ENCODE measurements around the gene PLCD3.

DNA sequence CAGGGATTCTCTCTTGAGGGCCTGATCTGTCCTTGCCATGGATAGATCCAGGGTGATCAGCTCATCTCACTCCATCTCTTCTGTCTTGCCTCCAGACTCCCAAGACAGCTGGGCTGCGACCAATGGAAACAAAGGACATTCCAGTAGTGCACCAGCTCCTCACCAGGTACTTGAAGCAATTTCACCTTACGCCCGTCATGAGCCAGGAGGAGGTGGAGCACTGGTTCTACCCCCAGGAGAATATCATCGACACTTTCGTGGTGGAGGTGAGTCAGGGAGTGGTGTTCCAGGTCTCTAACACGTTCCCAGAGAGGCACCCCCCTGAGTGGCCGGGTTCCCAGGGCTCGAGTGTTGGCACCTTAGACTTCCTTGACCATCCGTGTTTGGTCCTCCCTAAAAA lies 29.5 kb downstream of the PLCD3 start:
- TF ChIP-seq, protein P1, sequence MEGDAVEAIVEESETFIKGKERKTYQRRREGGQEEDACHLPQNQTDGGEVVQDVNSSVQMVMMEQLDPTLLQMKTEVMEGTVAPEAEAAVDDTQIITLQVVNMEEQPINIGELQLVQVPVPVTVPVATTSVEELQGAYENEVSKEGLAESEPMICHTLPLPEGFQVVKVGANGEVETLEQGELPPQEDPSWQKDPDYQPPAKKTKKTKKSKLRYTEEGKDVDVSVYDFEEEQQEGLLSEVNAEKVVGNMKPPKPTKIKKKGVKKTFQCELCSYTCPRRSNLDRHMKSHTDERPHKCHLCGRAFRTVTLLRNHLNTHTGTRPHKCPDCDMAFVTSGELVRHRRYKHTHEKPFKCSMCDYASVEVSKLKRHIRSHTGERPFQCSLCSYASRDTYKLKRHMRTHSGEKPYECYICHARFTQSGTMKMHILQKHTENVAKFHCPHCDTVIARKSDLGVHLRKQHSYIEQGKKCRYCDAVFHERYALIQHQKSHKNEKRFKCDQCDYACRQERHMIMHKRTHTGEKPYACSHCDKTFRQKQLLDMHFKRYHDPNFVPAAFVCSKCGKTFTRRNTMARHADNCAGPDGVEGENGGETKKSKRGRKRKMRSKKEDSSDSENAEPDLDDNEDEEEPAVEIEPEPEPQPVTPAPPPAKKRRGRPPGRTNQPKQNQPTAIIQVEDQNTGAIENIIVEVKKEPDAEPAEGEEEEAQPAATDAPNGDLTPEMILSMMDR (IDR thresholded peaks at IDR 0.05), result no peak
- TF ChIP-seq POLR2A (IDR thresholded peaks at IDR 0.05), result no peak

All from right lobe of liver (tissue), 4 donors.